Posterior vena cava (tissue), 2 donors: Measurements from ENCODE around the gene LRRC9. TPM values are rescaled to one million over a fixed set of nuclear protein-coding genes. Genes with fewer than 3 reads are reported as not detected.
"Not testable (repeated sequence)": the region's sequence is repeated elsewhere in the genome, so short reads cannot be mapped to it uniquely, and the experiment has no call there.

ENCODE experiments used
- DNase-seq: peaks from one replicate; pipeline ENCODE4 v3.0.0-alpha.2; 2020; ENCODE audit warnings: low spot score
- intact Hi-C, 2 donors: fragments of 100-400 bp; cut with DNase I; formaldehyde crosslinking; loops; one replicate each; pipeline versions ENCODE4 v1.14.1 to v1.14.2; 2022 to 2023
- total RNA-seq, 2 donors: library from RNA; stranded (reverse); fragmentation: NEBNext Ultra II Directional; extraction: Animal tissue kit (Norgen Biotek cat#: 25700); gene quantifications; one replicate each; pipeline ENCODE4 v1.2.1, GENCODE V29; 2021
- donor health status: DM: yes; HTN: yes; CAD: no.
- donor health status: DM: yes; HTN: yes; CAD: no.

The LRRC9 gene
- total RNA-seq, 2 donors from 2014 or later: not detected

- DNase-seq, intact Hi-C loops: not testable (repeated sequence)
These were observed 22.4 kb downstream of the LRRC9 start for GRCh38 chr14:59942296-59942862.

GRCh38 chr14:59944909-59945308 lies 25.0 kb downstream of the LRRC9 start:
- no peak for DNase-seq
- intact Hi-C loops: no loop called here

GRCh38 chr14:59952141-59952540 lies 32.2 kb downstream of the LRRC9 start:
- intact Hi-C loops: not testable (repeated sequence)

GRCh38 chr14:59957890-59958289 lies 37.9 kb downstream of the LRRC9 start:
- DNase-seq: peak; percentile 53
- intact Hi-C loops: not testable (repeated sequence)

More at GRCh38 chr14:59952141-59952540, 32.2 kb downstream of the LRRC9 start:
- not testable (repeated sequence) for DNase-seq

- intact Hi-C loops: no loop called here
- DNase-seq: no peak
These were observed 39.7 kb downstream of the LRRC9 start for GRCh38 chr14:59959668-59960067.

- intact Hi-C loops: no loop called here
- DNase-seq: no peak
These were observed 41.6 kb downstream of the LRRC9 start for GRCh38 chr14:59961518-59962062.

- intact Hi-C loops: loop anchor here in 1 of 2 donors (5.0 kb wide), 1 partner anchor 223 kb away; no protein-coding TSS in a partner anchor
- no peak for DNase-seq
These were observed 44.5 kb downstream of the LRRC9 start for GRCh38 chr14:59964251-59965007.

- intact Hi-C loops: loop anchor here in 1 of 2 donors (5.0 kb wide), 1 partner anchor 218 kb away; no protein-coding TSS in a partner anchor
- no peak for DNase-seq
These were observed 49.4 kb downstream of the LRRC9 start for GRCh38 chr14:59969319-59969718.

- DNase-seq: no peak
- intact Hi-C loops: no loop called here
These were observed 61.6 kb downstream of the LRRC9 start for GRCh38 chr14:59981564-59981963.

GRCh38 chr14:59983048-59983447 lies 63.1 kb downstream of the LRRC9 start:
- no peak for DNase-seq
- intact Hi-C loops: no loop called here

GRCh38 chr14:59986556-59987059 lies 66.7 kb downstream of the LRRC9 start:
- intact Hi-C loops: no loop called here
- DNase-seq: no peak

GRCh38 chr14:59997449-59997848 lies 77.5 kb downstream of the LRRC9 start:
- DNase-seq: no peak
- intact Hi-C loops: no loop called here

GRCh38 chr14:59997966-59998365 lies 78.0 kb downstream of the LRRC9 start:
- intact Hi-C loops: no loop called here
- no peak for DNase-seq

GRCh38 chr14:59998564-59998963 lies 78.6 kb downstream of the LRRC9 start:
- no peak for DNase-seq
- intact Hi-C loops: no loop called here

GRCh38 chr14:60002819-60003492 lies 83.0 kb downstream of the LRRC9 start:
- no peak for DNase-seq
- intact Hi-C loops: no loop called here

GRCh38 chr14:60003991-60004390 lies 84.0 kb downstream of the LRRC9 start:
- DNase-seq: no peak
- intact Hi-C loops: no loop called here

- no peak for DNase-seq
- intact Hi-C loops: no loop called here
These were observed 88.1 kb downstream of the LRRC9 start for GRCh38 chr14:60008042-60008441.

GRCh38 chr14:60010263-60010662 lies 90.3 kb downstream of the LRRC9 start:
- DNase-seq, intact Hi-C loops: not testable (repeated sequence)

- DNase-seq: no peak
- intact Hi-C loops: no loop called here
These were observed 94.5 kb downstream of the LRRC9 start for GRCh38 chr14:60014402-60014801.

GRCh38 chr14:60021619-60022018 lies 101.7 kb downstream of the LRRC9 start:
- no peak for DNase-seq
- intact Hi-C loops: no loop called here
